Measurements from ENCODE around the gene TUBB6.

- no peak for TF ChIP-seq CTCF (IDR thresholded peaks at IDR 0.05)
- TF ChIP-seq POLR2A (IDR thresholded peaks at IDR 0.05), result no peak
- no peak for TF ChIP-seq EP300 (IDR thresholded peaks at IDR 0.05; ENCODE audit: low read depth)
These were observed 17.1 kb downstream of the TUBB6 start for GRCh38 chr18:12324991-12325725.

All from transverse colon (tissue), 3 donors.